ENCODE results near the gene MYO16. TPM values are rescaled to one million over a fixed set of nuclear protein-coding genes. Genes with fewer than 3 reads are reported as not detected.

Gene MYO16
- total RNA-seq, 1 donor from 2014 or later: 0.49 TPM

- no peak for DNase-seq (ENCODE audit: extremely low spot score in 2 of 2)
- intact Hi-C loops (cut with DNase I): no loop called here
- TF ChIP-seq CTCF (IDR thresholded peaks at IDR 0.05) (no peak), POLR2A (IDR thresholded peaks at IDR 0.05) (no peak)
- Histone ChIP-seq H3K27ac (no peak overlapping the region), H3K9me3 (no peaks in the 10 kb centered on the region), H3K27me3 (no peaks in the 10 kb centered on the region), H3K4me1 (peaks cover 7% of the 10 kb centered on the region), H3K36me3 (no peaks in the 10 kb centered on the region), H3K4me3 (no peak overlapping the region)
Observed at GRCh38 chr13:109180905-109181425, 551.6 kb downstream of the MYO16 start.

GRCh38 chr13:109182777-109183465 lies 553.5 kb downstream of the MYO16 start:
- DNase-seq (ENCODE audit: extremely low spot score in 2 of 2): no peak
- peaks cover 7% of the 10 kb centered on the region for H3K4me1 ChIP-seq
- intact Hi-C loops (cut with DNase I): no loop called here

GRCh38 chr13:109191413-109191812 lies 562.0 kb downstream of the MYO16 start:
- H3K4me3 ChIP-seq: no peak overlapping the region
- no peaks in the 10 kb centered on the region for H3K36me3 ChIP-seq
- H3K27ac ChIP-seq: no peak overlapping the region
- H3K27me3 ChIP-seq: no peaks in the 10 kb centered on the region
- no peak for TF ChIP-seq POLR2A (IDR thresholded peaks at IDR 0.05)
- no peak for TF ChIP-seq CTCF (IDR thresholded peaks at IDR 0.05)
- TF ChIP-seq POLR2AphosphoS5 (IDR thresholded peaks at IDR 0.05; ENCODE audit: insufficient read depth in 1 of 2, low read depth in 1 of 2): no peak
- intact Hi-C loops (cut with DNase I): no loop called here
- DNase-seq (ENCODE audit: extremely low spot score in 2 of 2): no peak
- no peaks in the 10 kb centered on the region for H3K9me3 ChIP-seq
- no peaks in the 10 kb centered on the region for H3K4me1 ChIP-seq

More at GRCh38 chr13:109182777-109183465, 553.5 kb downstream of the MYO16 start:
- Histone ChIP-seq H3K27ac (no peak overlapping the region), H3K4me3 (no peak overlapping the region), H3K27me3 (no peaks in the 10 kb centered on the region), H3K36me3 (no peaks in the 10 kb centered on the region), H3K9me3 (no peaks in the 10 kb centered on the region)
- no peak for TF ChIP-seq POLR2A (IDR thresholded peaks at IDR 0.05)
- no peak for TF ChIP-seq POLR2AphosphoS5 (IDR thresholded peaks at IDR 0.05; ENCODE audit: insufficient read depth in 1 of 2, low read depth in 1 of 2)
- TF ChIP-seq CTCF (IDR thresholded peaks at IDR 0.05): no peak

- Histone ChIP-seq H3K27ac (no peak overlapping the region), H3K27me3 (no peaks in the 10 kb centered on the region), H3K9me3 (no peaks in the 10 kb centered on the region), H3K36me3 (no peaks in the 10 kb centered on the region), H3K4me3 (no peak overlapping the region), H3K4me1 (no peaks in the 10 kb centered on the region)
- intact Hi-C loops (cut with DNase I): no loop called here
- DNase-seq (ENCODE audit: extremely low spot score in 2 of 2): no peak
- TF ChIP-seq POLR2A (IDR thresholded peaks at IDR 0.05): no peak
- no peak for TF ChIP-seq CTCF (IDR thresholded peaks at IDR 0.05)
- no peak for TF ChIP-seq POLR2AphosphoS5 (IDR thresholded peaks at IDR 0.05; ENCODE audit: insufficient read depth in 1 of 2, low read depth in 1 of 2)
Observed at GRCh38 chr13:109192306-109192705, 562.9 kb downstream of the MYO16 start.

- H3K4me3 ChIP-seq: no peak overlapping the region
- H3K36me3 ChIP-seq: no peaks in the 10 kb centered on the region
- no peak for DNase-seq (ENCODE audit: extremely low spot score in 2 of 2)
- no peaks in the 10 kb centered on the region for H3K27me3 ChIP-seq
- H3K9me3 ChIP-seq: no peaks in the 10 kb centered on the region
- no peak overlapping the region for H3K27ac ChIP-seq
- TF ChIP-seq POLR2A (IDR thresholded peaks at IDR 0.05): no peak
- no peak for TF ChIP-seq POLR2AphosphoS5 (IDR thresholded peaks at IDR 0.05; ENCODE audit: insufficient read depth in 1 of 2, low read depth in 1 of 2)
- no peak for TF ChIP-seq CTCF (IDR thresholded peaks at IDR 0.05)
- intact Hi-C loops (cut with DNase I): no loop called here
- H3K4me1 ChIP-seq: no peaks in the 10 kb centered on the region
Observed at GRCh38 chr13:109196948-109197347, 567.5 kb downstream of the MYO16 start.
